A673 (cell line): ENCODE measurements around the gene FSTL5. TPM values are rescaled to one million over a fixed set of nuclear protein-coding genes. Genes with fewer than 3 reads are reported as not detected.

Experiments used
- BruUV-seq: library from RNA; stranded (reverse); fragments of 400-500 nt; replicated peaks from 2 replicates; lab custom pipeline; 2021; lab: Mats Ljungman, UMichigan
- CTCF ChIA-PET: fragments of 300-600 bp; sonication (Branson Sonifier 250); formaldehyde crosslinking; loops from one replicate; lab custom pipeline; 2022; ENCODE audit warnings: antibody characterized with exemption; lab: Charles Lee
- POLR2A ChIA-PET: fragments of 300-600 bp; sonication (Branson Sonifier 250); formaldehyde crosslinking; loops from one replicate; lab custom pipeline; 2022; ENCODE audit warnings: antibody characterized with exemption; ENCODE audit not compliant: low non-redundant PET; lab: Charles Lee
- DNase-seq: peaks from one replicate; pipeline ENCODE4 v3.0.0-alpha.2; 2015; ENCODE audit warnings: low spot score
- H3K27ac ChIP-seq: fragments of 200-600 bp; sonication (generic); 2 replicates; pipeline ENCODE4 v1.5.1; 2016; ENCODE audit warnings: mixed run types, low read depth, mild to moderate bottlenecking, mixed read lengths, antibody characterized with exemption, low read length; ENCODE audit not compliant: poor library complexity, severe bottlenecking
- H3K27me3 ChIP-seq: fragments of 200-600 bp; sonication (generic); replicated peaks from 2 replicates; pipeline ENCODE4 v1.6.1; 2017; ENCODE audit warnings: mixed run types, low read depth, mild to moderate bottlenecking, mixed read lengths, antibody characterized with exemption, low read length; ENCODE audit not compliant: insufficient read depth, poor library complexity
- H3K36me3 ChIP-seq: fragments of 200-600 bp; sonication (generic); 2 replicates; pipeline ENCODE4 v1.6.1; 2016; ENCODE audit warnings: mixed run types, mild to moderate bottlenecking, mixed read lengths, antibody characterized with exemption, low read length; ENCODE audit not compliant: insufficient read depth, poor library complexity, severe bottlenecking
- H3K4me1 ChIP-seq: fragments of 200-600 bp; sonication (generic); 2 replicates; pipeline ENCODE4 v1.6.1; 2017; ENCODE audit warnings: mixed run types, mild to moderate bottlenecking, mixed read lengths, antibody characterized with exemption, low read length; ENCODE audit not compliant: insufficient read depth, poor library complexity, severe bottlenecking
- H3K4me3 ChIP-seq: fragments of 200-600 bp; sonication (generic); 2 replicates; pipeline ENCODE4 v1.5.1; 2016; ENCODE audit warnings: low read depth, mixed run types, mild to moderate bottlenecking, mixed read lengths, low read length; ENCODE audit not compliant: poor library complexity, severe bottlenecking
- H3K9me3 ChIP-seq: fragments of 200-600 bp; sonication (generic); 2 replicates; pipeline ENCODE4 v1.6.1; 2016; ENCODE audit warnings: mixed run types, low read depth, mild to moderate bottlenecking, mixed read lengths, antibody characterized with exemption, low read length; ENCODE audit not compliant: poor library complexity, severe bottlenecking
- EZH2 ChIP-seq: fragments of 200-600 bp; sonication (generic); IDR thresholded peaks from 2 replicates; pipeline ENCODE4 v1.6.1; 2017; ENCODE audit warnings: borderline replicate concordance, low read depth, mild to moderate bottlenecking, mixed read lengths, antibody characterized with exemption, low read length; ENCODE audit not compliant: poor library complexity, severe bottlenecking
- intact Hi-C: fragments of 100-400 bp; cut with micrococcal nuclease; formaldehyde crosslinking; loops from one replicate; pipeline ENCODE4 v1.10.0; 2022; ENCODE audit not compliant: unreplicated experiment
- total RNA-seq: library from RNA; stranded (reverse); gene quantifications from 2 replicates; pipeline ENCODE4 v1.2.3, GENCODE V29; 2021
- TF ChIP-seq, protein P1 (sequence below): fragments of 300-800, 200-600 bp; sonication (generic); conservative IDR thresholded peaks from 2 replicates; pipeline ENCODE4 v1.5.1; 2017; ENCODE audit warnings: low read depth, mild to moderate bottlenecking, antibody characterized with exemption, low read length, moderate library complexity, mixed read lengths

Gene FSTL5
- total RNA-seq, 1 experiment from 2014 or later: 0.15 TPM

DNA sequence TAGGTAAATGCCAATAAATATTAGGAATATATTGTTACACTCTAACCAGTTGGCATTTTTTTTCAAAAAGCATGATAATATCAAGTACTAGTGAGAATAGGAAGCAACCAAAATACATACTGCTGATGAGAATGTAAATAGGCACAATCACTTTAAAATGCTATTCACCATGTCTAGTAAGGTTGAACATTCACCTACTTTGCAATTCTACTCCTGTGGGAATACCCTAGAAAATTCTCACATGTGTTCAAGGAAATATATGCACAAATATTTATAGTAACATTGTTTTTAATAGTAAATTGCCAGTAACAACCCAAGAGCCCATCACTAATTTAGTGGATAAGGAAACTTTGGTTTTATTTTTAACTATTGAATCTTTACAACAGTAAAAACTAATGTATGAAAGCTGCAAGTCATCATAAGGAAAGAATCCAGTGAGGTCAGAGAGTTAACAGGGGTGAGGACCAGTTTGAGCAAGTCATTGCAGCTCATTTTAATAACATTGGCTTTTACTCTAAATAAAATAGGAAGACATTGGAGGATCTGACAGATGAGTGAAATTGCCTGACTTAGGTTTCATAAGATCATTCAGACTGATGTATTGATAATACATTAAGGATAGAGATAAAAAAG, 23.6 kb downstream of the FSTL5 start:
- ChIA-PET POLR2A (no interaction called here), CTCF (no interaction called here)
- no peak overlapping the region for H3K4me3 ChIP-seq
- BruUV-seq: no TSS peak
- intact Hi-C loops: no loop called here
- no peaks in the 10 kb centered on the region for H3K9me3 ChIP-seq
- DNase-seq: no peak
- no peaks in the 10 kb centered on the region for H3K36me3 ChIP-seq
- no peak for TF ChIP-seq EZH2
- TF ChIP-seq, protein P1, sequence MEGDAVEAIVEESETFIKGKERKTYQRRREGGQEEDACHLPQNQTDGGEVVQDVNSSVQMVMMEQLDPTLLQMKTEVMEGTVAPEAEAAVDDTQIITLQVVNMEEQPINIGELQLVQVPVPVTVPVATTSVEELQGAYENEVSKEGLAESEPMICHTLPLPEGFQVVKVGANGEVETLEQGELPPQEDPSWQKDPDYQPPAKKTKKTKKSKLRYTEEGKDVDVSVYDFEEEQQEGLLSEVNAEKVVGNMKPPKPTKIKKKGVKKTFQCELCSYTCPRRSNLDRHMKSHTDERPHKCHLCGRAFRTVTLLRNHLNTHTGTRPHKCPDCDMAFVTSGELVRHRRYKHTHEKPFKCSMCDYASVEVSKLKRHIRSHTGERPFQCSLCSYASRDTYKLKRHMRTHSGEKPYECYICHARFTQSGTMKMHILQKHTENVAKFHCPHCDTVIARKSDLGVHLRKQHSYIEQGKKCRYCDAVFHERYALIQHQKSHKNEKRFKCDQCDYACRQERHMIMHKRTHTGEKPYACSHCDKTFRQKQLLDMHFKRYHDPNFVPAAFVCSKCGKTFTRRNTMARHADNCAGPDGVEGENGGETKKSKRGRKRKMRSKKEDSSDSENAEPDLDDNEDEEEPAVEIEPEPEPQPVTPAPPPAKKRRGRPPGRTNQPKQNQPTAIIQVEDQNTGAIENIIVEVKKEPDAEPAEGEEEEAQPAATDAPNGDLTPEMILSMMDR: no peak
- no peak overlapping the region for H3K27ac ChIP-seq
- no peaks in the 10 kb centered on the region for H3K4me1 ChIP-seq
- H3K27me3 ChIP-seq: no peaks in the 10 kb centered on the region

DNA sequence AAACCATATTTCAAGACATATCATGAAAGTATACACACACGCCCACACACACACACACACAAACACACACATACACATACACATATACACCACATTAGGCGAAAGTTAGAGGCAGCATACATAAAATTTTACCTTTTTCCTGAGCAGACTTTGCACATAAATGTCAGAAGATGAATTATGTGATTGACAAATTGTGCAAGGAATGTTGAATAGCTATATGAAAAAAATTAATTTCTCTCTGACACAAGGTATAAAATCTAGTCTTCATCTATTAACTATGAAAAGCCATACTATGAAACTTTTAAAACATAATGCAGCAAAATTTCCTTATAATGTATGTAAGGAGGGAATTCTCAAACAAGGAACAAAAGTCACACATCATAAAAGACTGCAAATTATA, 24.4 kb downstream of the FSTL5 start:
- intact Hi-C loops: no loop called here
- H3K4me1 ChIP-seq: no peaks in the 10 kb centered on the region

DNA sequence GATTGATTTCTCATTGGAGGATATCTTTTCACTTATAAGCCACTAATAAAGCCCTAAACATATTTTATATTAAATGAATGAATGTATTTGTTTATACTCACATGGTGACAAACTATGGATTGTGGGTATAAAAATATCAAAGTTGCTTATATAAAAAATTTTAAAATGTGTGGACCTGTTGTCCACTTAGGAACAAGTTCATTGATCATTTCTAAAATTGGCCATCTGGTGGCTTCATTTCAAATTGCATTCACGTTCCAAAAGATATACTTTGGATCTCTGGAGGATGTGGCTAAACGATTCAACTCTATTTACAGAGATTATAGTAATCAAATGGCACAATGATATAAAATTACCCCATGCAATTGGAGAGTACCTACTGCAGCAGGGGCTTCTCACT, 32.5 kb downstream of the FSTL5 start:
- POLR2A ChIA-PET: no interaction called here
- H3K27ac ChIP-seq: no peak overlapping the region
- peak; percentile 5 for DNase-seq
- intact Hi-C loops: no loop called here
- no peaks in the 10 kb centered on the region for H3K9me3 ChIP-seq
- H3K4me3 ChIP-seq: no peak overlapping the region
- TF ChIP-seq EZH2: no peak
- TF ChIP-seq, protein P1: peak; percentile 43; the same call in 1 of the 2 replicates
- no peaks in the 10 kb centered on the region for H3K36me3 ChIP-seq
- no peaks in the 10 kb centered on the region for H3K4me1 ChIP-seq
- CTCF ChIA-PET: no interaction called here
- H3K27me3 ChIP-seq: no peaks in the 10 kb centered on the region
- no TSS peak for BruUV-seq

More for the DNA sequence above, 24.4 kb downstream of the FSTL5 start:
- no peak overlapping the region for H3K27ac ChIP-seq
- BruUV-seq: no TSS peak
- POLR2A ChIA-PET: no interaction called here
- no peaks in the 10 kb centered on the region for H3K27me3 ChIP-seq
- CTCF ChIA-PET: no interaction called here
- no peaks in the 10 kb centered on the region for H3K36me3 ChIP-seq
- H3K9me3 ChIP-seq: no peaks in the 10 kb centered on the region
- no peak for DNase-seq
- no peak overlapping the region for H3K4me3 ChIP-seq
- TF ChIP-seq, protein P1: no peak
- no peak for TF ChIP-seq EZH2
